ENCODE results near the gene ITPRIP.

DNA sequence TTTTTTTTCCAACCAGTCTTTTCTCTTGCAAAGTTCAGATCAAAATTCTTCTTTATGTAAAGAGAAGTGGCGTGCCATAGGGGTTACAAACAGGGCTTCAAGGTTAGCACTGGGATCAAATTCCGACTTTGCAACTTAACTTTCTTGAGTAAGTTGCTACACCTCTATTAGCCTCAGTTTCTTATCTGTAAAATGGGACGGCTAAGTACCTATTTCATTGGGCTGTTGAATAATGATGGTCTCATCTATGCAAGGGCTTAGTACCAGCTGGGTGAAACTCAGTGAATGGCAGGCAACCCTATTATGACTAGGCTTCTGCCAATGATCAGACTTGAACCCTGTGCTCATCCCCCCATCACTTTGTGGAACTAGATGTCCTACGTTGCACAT is 33.9 kb downstream of the ITPRIP start:
- TF ChIP-seq, protein P1, sequence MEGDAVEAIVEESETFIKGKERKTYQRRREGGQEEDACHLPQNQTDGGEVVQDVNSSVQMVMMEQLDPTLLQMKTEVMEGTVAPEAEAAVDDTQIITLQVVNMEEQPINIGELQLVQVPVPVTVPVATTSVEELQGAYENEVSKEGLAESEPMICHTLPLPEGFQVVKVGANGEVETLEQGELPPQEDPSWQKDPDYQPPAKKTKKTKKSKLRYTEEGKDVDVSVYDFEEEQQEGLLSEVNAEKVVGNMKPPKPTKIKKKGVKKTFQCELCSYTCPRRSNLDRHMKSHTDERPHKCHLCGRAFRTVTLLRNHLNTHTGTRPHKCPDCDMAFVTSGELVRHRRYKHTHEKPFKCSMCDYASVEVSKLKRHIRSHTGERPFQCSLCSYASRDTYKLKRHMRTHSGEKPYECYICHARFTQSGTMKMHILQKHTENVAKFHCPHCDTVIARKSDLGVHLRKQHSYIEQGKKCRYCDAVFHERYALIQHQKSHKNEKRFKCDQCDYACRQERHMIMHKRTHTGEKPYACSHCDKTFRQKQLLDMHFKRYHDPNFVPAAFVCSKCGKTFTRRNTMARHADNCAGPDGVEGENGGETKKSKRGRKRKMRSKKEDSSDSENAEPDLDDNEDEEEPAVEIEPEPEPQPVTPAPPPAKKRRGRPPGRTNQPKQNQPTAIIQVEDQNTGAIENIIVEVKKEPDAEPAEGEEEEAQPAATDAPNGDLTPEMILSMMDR (IDR thresholded peaks at IDR 0.05) = no peak
- no peak for TF ChIP-seq POLR2A (IDR thresholded peaks at IDR 0.05)

All from body of pancreas (tissue), 4 donors.